HS-5 (cell line): Measurements from ENCODE around the gene CHMP3.
A peak's percentile ranks its signal among the peaks of the same experiment; 100 is the strongest.
"Not testable (repeated sequence)": the region's sequence is repeated elsewhere in the genome, so short reads cannot be mapped to it uniquely, and the experiment has no call there.

ENCODE experiments used
- DNase-seq: peaks from one replicate; pipeline ENCODE4 v3.0.0-alpha.2; 2012; ENCODE audit warnings: low read depth

Gene CHMP3

GRCh38 chr2:86562922-86563649 is at the start of gene CHMP3:
Gene CHMP3, minus strand, starts transcription at chr2:86563443. Its CDS starts 95 bp downstream, at chr2:86563348.
- peak; percentile 94 for DNase-seq

GRCh38 chr2:86610871-86611270 is 47.6 kb upstream of the CHMP3 start:
- DNase-seq: no peak

GRCh38 chr2:86608832-86609410 is 45.7 kb upstream of the CHMP3 start:
- no peak for DNase-seq

- no peak for DNase-seq
These were observed 40.7 kb upstream of the CHMP3 start for GRCh38 chr2:86603905-86604304.

DNA sequence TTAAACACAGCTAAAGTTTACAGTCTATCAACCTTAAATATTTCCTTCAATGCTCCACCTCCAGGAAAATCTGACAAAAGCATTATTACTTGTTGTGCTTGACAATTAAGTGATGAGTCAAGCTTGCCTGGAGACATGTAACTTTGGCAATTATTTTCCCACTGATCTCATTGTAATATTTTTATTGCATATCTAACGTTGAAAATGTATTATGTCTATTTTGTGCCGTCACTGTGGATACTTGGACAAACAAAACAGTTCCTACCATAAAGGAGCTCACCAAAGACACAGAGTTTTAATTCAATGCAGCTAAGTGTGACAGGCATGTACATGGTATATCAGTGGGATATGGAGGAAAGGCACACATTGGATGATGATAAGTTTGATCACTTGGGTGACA is 35.7 kb upstream of the CHMP3 start:
- no peak for DNase-seq

- DNase-seq: no peak
These were observed 32.9 kb upstream of the CHMP3 start for GRCh38 chr2:86596118-86596517.

DNA sequence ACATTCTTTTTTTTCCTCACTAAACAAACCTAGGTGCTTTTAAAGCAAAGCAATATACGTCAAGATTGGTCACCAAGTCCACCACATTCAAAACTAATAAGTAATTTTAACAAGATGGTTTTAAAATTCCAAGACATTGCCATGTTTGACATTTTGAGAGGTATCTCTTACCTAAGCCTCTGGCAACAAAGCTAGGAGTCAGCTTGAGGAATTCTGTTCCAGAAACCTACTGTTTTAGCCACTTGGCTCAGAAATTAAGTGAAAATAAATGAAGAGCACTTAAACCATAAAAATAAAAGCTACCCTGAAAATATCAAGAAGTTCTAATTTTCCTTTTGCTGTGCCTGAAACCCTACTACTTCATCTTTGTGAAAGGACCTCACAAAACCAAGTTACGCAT is 30.0 kb upstream of the CHMP3 start:
- no peak for DNase-seq

- no peak for DNase-seq
These were observed 29.4 kb upstream of the CHMP3 start for GRCh38 chr2:86592547-86593230.

DNA sequence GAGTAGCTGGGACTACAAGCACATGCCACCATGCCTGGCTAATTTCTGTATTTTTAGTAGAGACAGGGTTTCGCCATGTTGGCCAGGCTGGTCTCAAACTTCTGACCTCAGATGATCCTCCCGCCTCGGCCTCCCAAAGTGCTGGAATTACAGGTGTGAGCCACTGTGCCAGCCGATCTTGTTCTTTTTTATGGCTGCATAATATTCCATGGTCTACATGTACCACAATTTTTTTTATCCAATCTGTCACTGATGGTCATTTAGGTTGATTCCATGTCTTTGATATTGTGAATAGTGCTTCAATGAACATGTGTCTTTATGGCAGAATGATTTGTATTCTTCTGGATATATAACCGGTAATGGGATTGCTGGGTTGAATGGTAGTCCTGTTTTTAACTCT is 26.5 kb upstream of the CHMP3 start:
- DNase-seq: not testable (repeated sequence)

GRCh38 chr2:86584151-86584913 is 21.1 kb upstream of the CHMP3 start:
- DNase-seq: no peak

GRCh38 chr2:86580560-86580959 is 17.3 kb upstream of the CHMP3 start:
- no peak for DNase-seq

- DNase-seq: no peak
These were observed 14.7 kb upstream of the CHMP3 start for GRCh38 chr2:86577817-86578456.

DNA sequence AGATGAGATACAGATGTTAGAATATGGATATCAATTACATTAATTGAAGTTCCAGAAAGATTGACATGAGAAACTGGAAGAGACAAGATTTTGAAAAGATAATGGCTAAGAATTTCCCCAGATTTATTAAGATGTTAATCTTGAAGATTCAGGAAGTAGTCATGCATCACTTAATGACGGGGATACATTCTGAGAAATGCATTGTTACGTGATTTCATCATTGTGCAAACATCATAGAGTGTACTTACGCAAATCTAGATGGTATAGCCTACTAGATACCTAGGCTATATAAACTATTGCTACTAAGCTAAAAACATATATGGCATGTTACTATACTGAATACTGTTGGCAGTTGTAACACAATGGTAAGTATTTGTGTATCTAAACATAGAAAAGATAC is 6.8 kb upstream of the CHMP3 start:
- DNase-seq: no peak

DNA sequence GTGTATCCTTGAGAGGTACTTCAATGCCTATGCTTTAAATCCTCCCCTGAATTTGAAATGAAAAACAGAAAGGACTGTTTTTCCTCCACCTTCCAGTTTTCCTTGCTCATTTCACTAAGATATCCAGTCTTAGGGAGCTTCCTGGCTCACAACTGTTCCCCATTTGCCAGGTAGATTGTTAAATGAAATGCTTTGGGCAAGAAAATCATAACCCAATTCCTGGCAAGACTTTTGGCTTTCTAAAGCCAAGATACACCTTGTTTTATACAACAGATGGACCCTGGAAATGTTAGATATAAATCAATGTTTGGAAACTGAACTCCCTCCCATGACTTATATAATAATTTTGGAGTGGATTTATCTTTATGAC is 3.6 kb upstream of the CHMP3 start:
- DNase-seq: no peak

DNA sequence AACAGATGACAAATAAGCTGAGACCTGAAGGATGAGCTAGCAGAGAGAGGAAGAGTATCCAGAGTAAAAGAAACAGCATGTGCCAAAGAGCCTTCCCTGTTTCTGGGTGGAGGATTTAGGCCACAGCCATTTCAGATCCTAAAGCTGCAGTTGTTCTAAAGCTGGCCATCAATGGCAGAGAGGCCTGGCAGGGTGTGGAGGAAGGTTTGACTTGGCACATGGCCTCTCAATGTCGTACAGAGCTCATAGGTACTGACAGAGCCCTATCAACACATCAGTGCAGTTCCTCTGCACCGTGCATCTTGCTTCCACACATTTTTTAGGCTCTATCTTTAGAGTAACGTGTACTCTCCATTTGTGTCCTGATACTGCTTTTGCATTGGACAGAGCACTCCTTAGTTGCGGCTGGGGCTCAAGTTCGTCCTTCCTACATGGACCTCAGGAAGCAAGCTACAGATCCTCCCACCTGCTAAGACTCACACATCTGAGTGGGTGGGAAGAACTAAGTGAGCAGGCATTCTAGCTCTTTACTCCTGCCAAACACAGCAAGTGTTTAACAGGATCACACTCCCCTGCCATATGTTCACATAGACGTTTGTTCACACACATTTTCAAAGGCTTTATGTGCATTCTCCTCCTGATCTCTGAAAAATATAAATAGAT is 3.0 kb upstream of the CHMP3 start:
- no peak for DNase-seq

DNA sequence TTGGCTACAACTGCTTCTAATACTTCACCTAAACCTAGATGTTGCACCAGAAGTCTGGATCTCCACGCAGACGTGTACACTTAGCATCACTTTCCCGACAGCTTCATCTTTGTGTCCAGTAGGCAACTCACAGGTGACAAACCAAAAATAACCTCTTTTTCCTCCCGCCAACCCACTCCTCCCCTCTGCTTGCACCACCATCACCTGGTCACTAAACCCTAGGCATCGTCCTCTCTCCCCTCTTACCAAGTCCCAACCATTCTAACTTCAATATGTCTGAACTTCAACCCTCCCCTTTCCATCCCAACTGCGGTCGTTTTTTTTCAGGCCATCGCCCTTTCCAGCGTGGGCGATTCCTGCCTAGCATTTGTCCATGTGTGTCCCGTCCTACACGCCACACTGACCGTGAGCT is 413 bp upstream of the CHMP3 start:
- no peak for DNase-seq

DNA sequence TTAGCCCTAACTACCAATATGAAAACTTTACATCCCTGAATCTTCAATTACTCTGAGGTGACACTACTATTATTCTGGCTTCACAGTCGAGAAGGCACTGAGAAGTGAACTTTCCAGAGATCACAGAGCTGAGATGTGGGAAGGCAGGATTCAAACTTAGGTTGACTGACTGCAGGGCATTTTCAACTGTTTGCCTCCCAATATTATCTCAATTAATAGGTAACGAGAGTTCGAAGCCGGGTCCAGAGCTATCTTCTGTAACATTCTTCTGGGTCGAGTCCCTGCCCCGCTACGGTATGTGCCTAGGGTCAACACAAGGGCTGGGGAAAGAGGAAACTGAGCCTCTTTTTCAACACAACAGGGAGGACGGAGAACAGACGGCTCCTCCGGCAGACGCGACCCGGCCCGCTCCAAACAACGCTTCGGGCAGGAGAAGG is 740 bp downstream of the CHMP3 start:
- no peak for DNase-seq

DNA sequence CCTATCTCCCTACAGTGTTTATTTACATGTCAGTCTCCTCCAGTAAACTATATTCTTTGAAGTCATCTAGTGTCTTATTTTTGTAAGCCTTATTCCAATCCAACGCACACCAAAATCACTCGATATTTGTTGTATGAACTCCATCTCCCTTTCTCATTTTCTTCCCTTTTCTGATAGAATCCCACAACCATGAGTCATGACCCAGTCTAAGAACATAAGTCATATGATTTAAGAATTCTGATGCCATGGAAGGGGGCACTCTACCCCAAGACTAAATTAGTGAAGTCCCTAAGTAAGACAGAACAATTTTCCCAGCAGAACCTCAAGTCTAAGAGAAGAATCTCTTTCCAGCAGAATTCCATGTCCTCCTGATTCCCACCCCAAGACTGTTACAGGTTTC is 5.4 kb downstream of the CHMP3 start:
- no peak for DNase-seq

GRCh38 chr2:86556508-86556907 is 6.7 kb downstream of the CHMP3 start:
- no peak for DNase-seq

DNA sequence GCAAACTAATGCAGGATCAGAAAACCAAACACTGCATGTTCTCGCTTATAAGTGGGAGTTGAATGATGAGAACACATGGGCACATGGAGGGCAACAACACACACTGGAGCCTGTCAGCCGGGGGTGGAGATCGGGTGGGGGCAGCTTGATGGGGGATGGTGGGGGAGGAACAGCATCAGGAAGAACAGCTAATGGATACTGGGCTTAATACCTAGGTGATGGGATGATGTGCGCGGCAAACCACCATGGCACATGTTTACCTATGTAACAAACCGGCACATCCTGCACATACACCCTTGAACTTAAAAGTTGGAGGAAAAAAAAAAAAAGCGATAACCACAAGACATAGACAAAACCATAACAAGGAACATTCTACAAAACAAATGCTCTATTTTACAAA is 10.4 kb downstream of the CHMP3 start:
- no peak for DNase-seq

- not testable (repeated sequence) for DNase-seq
These were observed 13.1 kb downstream of the CHMP3 start for GRCh38 chr2:86549963-86550725.
